OCI-LY7 (cell line): ENCODE results near the gene OTUD3. TPM values are rescaled to one million over a fixed set of nuclear protein-coding genes. Genes with fewer than 3 reads are reported as not detected.
"Not testable (repeated sequence)": the region's sequence is repeated elsewhere in the genome, so short reads cannot be mapped to it uniquely, and the experiment has no call there.

Experiments
- BruUV-seq: library from RNA; stranded (reverse); fragments of 400-500 nt; replicated peaks from 2 replicates; lab custom pipeline; 2021; lab: Mats Ljungman, UMichigan
- CTCF ChIA-PET: fragments of 300-600 bp; sonication (Branson Sonifier 250); formaldehyde crosslinking; loops from one replicate; lab custom pipeline; 2022; ENCODE audit warnings: antibody characterized with exemption; ENCODE audit not compliant: unreplicated experiment; lab: Charles Lee
- POLR2A ChIA-PET: fragments of 300-600 bp; sonication (Branson Sonifier 250); formaldehyde crosslinking; loops from one replicate; lab custom pipeline; 2022; ENCODE audit warnings: antibody characterized with exemption; lab: Charles Lee
- DNase-seq: peaks from one replicate; pipeline ENCODE4 v3.0.0-alpha.2; 2015; ENCODE audit warnings: low spot score
- H2AFZ ChIP-seq: fragments of 200-600 bp; sonication (generic), shearing (Covaris generic); 2 replicates; pipeline ENCODE4 v1.6.1; 2014; ENCODE audit warnings: mild to moderate bottlenecking, antibody characterized with exemption, low read length, moderate library complexity
- H3K27ac ChIP-seq: fragments of 200-600 bp; sonication (generic); 2 replicates; pipeline ENCODE4 v1.5.1; 2014; ENCODE audit warnings: mixed run types, low read depth, mild to moderate bottlenecking, moderate library complexity, low read length, inconsistent platforms; ENCODE audit not compliant: poor library complexity, severe bottlenecking
- H3K36me3 ChIP-seq: fragments of 200-600 bp; sonication (generic); 2 replicates; pipeline ENCODE4 v1.6.1; 2014; ENCODE audit warnings: mild to moderate bottlenecking, antibody characterized with exemption, low read length, moderate library complexity, mixed read lengths; ENCODE audit not compliant: insufficient read depth
- H3K4me1 ChIP-seq: fragments of 200-600 bp; sonication (generic); 2 replicates; pipeline ENCODE4 v1.5.1; 2014; ENCODE audit warnings: mild to moderate bottlenecking, low read length; ENCODE audit not compliant: insufficient read depth, poor library complexity, severe bottlenecking
- H3K4me2 ChIP-seq: fragments of 200-600 bp; sonication (generic); 2 replicates; pipeline ENCODE4 v1.6.1; 2014; ENCODE audit warnings: mild to moderate bottlenecking, low read length
- H3K4me3 ChIP-seq: fragments of 200-600 bp; sonication (generic); 2 replicates; pipeline ENCODE4 v1.5.1; 2014; ENCODE audit warnings: mild to moderate bottlenecking, low read depth, low read length; ENCODE audit not compliant: poor library complexity, severe bottlenecking
- H3K79me2 ChIP-seq: fragments of 200-600 bp; sonication (generic); 2 replicates; pipeline ENCODE4 v1.6.1; 2016; ENCODE audit warnings: low read depth, mild to moderate bottlenecking, low read length, moderate library complexity, mixed read lengths; ENCODE audit not compliant: insufficient read depth
- H3K9me2 ChIP-seq: fragments of 200-600 bp; sonication (generic); 2 replicates; pipeline ENCODE4 v1.6.1; 2016; ENCODE audit warnings: mild to moderate bottlenecking, low read length, mixed read lengths; ENCODE audit not compliant: insufficient read depth
- H3K9me3 ChIP-seq: fragments of 200-600 bp; sonication (generic); 2 replicates; pipeline ENCODE4 v1.6.1; 2014; ENCODE audit warnings: mild to moderate bottlenecking, mixed run types, low read length, mixed read lengths
- H4K20me1 ChIP-seq: fragments of 200-600 bp; sonication (generic); 2 replicates; pipeline ENCODE4 v1.6.1; 2014; ENCODE audit warnings: mild to moderate bottlenecking, antibody characterized with exemption, low read length, moderate library complexity, mixed read lengths; ENCODE audit not compliant: insufficient read depth
- EZH2phosphoT487 ChIP-seq: fragments of 200-600 bp; sonication (generic); IDR thresholded peaks from 2 replicates; pipeline ENCODE4 v1.6.1; 2018; ENCODE audit warnings: low read depth, borderline replicate concordance, mild to moderate bottlenecking, mixed run types, antibody characterized with exemption, low read length, moderate library complexity, mixed read lengths
- intact Hi-C: fragments of 100-400 bp; cut with micrococcal nuclease; formaldehyde crosslinking; loops from one replicate; pipeline ENCODE4 v1.10.0; 2022; ENCODE audit not compliant: unreplicated experiment
- total RNA-seq, 2 experiments: library from RNA; depleted of rRNA in 1 of 2; stranded (reverse); fragments of >200 nt in 1 of 2; shearing (Covaris generic) in 1 of 2; gene quantifications; 2 replicates each; pipeline ENCODE4 v1.2.3, GENCODE V29; 2014 to 2022
- TF ChIP-seq, protein P1 (sequence below): fragments of 200-600 bp; sonication (generic); conservative IDR thresholded peaks from 2 replicates; pipeline ENCODE4 v1.5.1; 2014; ENCODE audit warnings: mild to moderate bottlenecking, antibody characterized with exemption, low read length, moderate library complexity, mixed read lengths

The OTUD3 gene
- total RNA-seq, 2 experiments from 2014 or later, result 7.3 to 14.7 TPM

DNA sequence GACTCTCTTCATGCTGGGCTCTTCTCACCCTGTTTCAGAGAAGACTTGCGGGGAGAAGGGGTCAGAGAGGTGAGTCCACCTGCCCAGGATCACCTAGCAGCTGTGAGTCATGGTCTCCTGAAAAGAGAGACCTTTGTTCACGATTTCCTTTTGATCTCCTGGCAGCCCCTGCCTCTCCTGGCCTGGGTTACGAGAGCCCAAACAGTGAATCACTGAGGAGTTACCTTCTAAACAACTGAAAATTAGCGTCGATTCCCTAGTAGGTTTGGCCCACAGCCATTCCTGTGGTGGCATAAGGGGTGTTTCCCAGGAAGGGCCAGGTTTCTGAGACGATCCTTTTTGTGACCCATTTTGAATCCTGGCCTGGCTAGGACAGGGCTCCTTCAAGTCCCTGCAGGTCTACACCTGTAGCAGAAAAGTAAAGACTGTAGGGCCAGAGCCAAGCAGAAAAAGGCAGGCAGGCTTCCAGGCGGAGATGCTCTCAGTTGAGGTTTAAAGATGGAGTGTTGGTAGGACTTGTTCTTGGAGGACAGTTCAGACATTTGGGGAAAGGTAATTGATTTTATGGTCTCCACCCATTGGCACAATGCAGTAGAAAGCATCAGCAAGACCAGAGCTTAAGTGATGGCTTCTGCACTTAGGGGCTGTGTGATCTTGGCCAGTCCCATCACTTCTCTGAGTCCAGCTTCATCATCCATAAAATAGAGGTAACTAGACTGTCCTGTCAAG is 43.3 kb downstream of the OTUD3 start:
- Histone ChIP-seq H3K27ac (no peak overlapping the region), H3K79me2 (no peaks in the 10 kb centered on the region), H3K9me3 (no peaks in the 10 kb centered on the region), H3K9me2 (no peaks in the 10 kb centered on the region), H3K4me3 (no peak overlapping the region), H4K20me1 (no peaks in the 10 kb centered on the region), H2AFZ (no peak overlapping the region), H3K4me1 (no peaks in the 10 kb centered on the region), H3K36me3 (no peaks in the 10 kb centered on the region), H3K4me2 (no peak overlapping the region)
- TF ChIP-seq, protein P1, sequence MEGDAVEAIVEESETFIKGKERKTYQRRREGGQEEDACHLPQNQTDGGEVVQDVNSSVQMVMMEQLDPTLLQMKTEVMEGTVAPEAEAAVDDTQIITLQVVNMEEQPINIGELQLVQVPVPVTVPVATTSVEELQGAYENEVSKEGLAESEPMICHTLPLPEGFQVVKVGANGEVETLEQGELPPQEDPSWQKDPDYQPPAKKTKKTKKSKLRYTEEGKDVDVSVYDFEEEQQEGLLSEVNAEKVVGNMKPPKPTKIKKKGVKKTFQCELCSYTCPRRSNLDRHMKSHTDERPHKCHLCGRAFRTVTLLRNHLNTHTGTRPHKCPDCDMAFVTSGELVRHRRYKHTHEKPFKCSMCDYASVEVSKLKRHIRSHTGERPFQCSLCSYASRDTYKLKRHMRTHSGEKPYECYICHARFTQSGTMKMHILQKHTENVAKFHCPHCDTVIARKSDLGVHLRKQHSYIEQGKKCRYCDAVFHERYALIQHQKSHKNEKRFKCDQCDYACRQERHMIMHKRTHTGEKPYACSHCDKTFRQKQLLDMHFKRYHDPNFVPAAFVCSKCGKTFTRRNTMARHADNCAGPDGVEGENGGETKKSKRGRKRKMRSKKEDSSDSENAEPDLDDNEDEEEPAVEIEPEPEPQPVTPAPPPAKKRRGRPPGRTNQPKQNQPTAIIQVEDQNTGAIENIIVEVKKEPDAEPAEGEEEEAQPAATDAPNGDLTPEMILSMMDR, result no peak
- no peak for TF ChIP-seq EZH2phosphoT487
- intact Hi-C loops, result no loop called here
- ChIA-PET POLR2A (no interaction called here), CTCF (no interaction called here)
- DNase-seq, result no peak
- BruUV-seq, result no TSS peak

DNA sequence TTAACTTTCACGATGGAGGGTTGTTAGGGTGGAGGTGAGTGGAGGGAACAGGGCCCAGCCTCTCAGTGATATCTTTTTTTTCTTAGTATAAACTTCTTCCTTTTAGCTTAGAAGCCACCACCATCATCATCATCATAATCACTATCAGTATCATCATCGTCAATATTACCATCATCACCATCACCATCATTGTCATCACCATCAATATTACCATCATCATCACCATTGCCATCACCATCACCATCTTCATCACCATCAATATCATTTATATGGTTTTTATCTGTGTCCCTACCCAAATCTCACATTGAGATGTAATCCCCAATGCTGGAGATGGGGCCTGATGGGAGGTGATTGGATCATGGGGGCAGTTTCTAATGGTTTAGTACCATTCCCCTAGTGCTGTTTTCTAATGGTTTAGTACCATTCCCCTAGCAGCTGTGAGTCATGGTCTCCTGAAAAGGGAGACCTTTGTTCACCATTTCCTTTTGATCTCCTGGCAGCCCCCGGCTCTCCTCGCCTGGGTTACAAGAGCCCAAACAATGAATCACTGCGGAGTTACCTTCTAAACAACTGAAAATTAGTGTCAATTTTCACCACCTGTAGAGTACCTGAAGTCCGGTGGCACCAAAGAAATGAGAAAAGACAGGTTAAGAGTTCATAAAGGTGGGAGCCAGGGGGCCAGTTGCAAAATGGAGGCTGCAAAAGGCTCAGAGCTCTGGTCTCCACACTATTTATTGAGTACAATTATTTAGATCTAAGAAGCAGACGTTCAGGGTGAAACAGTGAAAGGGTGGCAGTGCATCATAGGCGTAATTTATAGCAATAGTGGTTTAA is 44.3 kb downstream of the OTUD3 start:
- intact Hi-C loops, result no loop called here
- H3K4me3 ChIP-seq, result no peak overlapping the region
- no peak for TF ChIP-seq EZH2phosphoT487
- TF ChIP-seq, protein P1, result no peak
- H2AFZ ChIP-seq, result no peak overlapping the region
- BruUV-seq, result no TSS peak
- no peak overlapping the region for H3K4me2 ChIP-seq
- no peaks in the 10 kb centered on the region for H3K4me1 ChIP-seq
- CTCF ChIA-PET, result no interaction called here
- DNase-seq, result no peak
- H4K20me1 ChIP-seq, result no peaks in the 10 kb centered on the region
- POLR2A ChIA-PET, result no interaction called here
- no peaks in the 10 kb centered on the region for H3K79me2 ChIP-seq
- no peak overlapping the region for H3K27ac ChIP-seq
- no peaks in the 10 kb centered on the region for H3K9me3 ChIP-seq
- H3K36me3 ChIP-seq, result no peaks in the 10 kb centered on the region
- H3K9me2 ChIP-seq, result no peaks in the 10 kb centered on the region

DNA sequence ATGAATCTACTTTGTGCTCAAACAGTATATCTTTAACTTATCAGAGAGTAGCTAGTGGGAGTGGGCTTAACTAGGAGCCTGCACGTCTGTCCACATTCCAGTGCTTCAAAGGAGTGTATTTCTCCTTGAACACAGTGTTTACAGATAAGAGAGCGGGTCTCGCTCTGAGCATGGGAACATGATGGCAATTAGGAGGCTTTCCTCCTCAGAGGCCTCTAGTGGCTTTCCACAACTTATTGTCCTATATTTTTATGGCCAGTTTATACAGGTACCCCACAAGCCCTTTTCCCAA is 44.9 kb downstream of the OTUD3 start:
- H3K27ac ChIP-seq, H4K20me1 ChIP-seq, BruUV-seq, H3K4me1 ChIP-seq, H3K36me3 ChIP-seq, POLR2A ChIA-PET, H3K4me2 ChIP-seq, CTCF ChIA-PET, H2AFZ ChIP-seq, H3K9me2 ChIP-seq, intact Hi-C loops, DNase-seq, H3K79me2 ChIP-seq, H3K9me3 ChIP-seq, H3K4me3 ChIP-seq: not testable (repeated sequence)
